ENCODE results near the gene IST1.
"Not testable (repeated sequence)": the region's sequence is repeated elsewhere in the genome, so short reads cannot be mapped to it uniquely, and the experiment has no call there.

The IST1 gene

DNA sequence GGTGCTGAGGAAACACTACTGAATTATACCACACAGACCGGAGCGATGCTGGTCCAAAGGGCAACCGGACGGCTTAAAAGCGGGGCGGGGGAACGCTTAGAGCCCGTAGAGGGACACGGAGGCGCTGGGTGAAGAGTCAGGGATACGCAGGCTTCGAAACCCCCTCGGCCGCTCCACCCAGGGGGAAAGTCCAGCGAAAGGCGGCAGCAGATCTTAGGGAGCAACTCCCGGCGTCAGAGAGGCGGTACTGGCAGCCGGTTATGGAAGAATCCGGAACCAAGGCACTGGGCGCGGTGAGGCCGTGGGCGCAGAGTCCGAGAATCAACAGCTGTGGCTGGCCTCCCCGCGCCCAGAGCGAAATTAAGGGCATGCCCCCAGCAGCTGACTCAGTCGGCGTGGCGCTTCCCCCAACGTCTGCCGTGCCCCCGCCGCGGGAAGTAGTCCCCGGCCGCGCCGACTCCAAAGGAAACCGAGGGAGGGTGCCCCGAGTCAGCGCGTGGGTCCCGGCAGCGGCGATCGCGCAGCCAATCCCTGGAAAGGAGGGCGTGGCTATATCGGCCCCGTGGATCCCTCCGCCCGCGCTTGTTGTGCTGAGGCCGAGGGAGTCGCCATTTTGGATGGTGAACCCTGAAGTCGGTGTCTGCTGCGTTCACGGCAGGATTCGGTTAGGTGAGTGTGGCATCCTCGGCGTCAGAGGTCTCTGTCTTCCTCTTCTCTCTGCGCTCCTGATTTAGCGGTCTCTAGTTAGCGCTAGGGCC is at the start of gene IST1:
TSS of gene IST1 (plus strand) at position 611 of the 758 bp plus-strand sequence. CDS start 20,110 bp downstream, outside the sequence.
- DNase-seq (ENCODE audit: low spot score) = peak; percentile 97

- peak; percentile 90 for DNase-seq (ENCODE audit: low spot score)
Observed at GRCh38 chr16:71845639-71846430, 49.5 kb upstream of the IST1 start, which contains the start of gene ATXN1L. Gene ATXN1L, plus strand, starts transcription at chr16:71845976. Its CDS starts 3,765 bp downstream, at chr16:71849741.

DNA sequence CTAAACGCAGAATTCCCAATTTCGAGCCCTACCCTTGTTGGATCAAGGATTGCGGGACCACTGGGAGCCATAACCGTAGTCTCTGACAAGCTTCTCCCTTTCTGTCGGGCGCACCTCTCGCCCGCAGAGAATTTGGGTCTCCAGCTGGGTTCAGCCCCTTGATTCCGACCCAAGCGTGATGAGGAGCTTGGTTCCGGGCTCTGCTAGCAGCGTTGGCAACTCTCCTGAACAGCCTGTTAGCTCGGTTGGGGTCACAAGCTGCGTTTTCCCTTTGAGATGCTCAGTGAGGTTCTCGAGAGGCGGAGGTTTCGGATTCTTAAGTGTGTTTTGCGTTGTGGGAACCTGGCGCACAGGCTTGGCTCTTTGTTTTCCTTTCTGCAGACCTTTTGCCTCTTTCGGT is 48.9 kb upstream of the IST1 start:
- DNase-seq (ENCODE audit: low spot score) = no peak

DNA sequence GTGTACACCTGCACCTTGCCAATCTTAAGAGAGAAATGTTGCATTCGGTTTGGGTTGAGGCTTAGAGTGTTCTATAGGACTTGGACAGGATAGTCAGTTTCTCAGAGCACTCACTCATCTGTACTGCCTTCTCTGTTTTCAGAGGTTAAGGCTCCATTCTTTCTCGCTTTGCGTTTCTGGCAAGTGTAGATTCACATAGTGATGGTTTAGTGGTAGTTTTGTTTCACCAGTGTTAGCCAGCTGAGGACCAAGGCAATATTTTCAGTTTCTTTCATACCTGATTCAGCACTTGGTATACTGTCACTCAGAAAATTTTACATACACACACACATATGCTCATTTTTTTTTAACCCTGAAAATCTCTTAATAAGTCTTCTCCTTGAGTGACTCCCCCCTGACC is 48.2 kb upstream of the IST1 start:
- no peak for DNase-seq (ENCODE audit: low spot score)

- DNase-seq (ENCODE audit: low spot score) = no peak
Observed at GRCh38 chr16:71848622-71849021, 46.7 kb upstream of the IST1 start.

GRCh38 chr16:71851746-71852145 is 43.6 kb upstream of the IST1 start:
- no peak for DNase-seq (ENCODE audit: low spot score)

GRCh38 chr16:71852158-71852557 is 43.2 kb upstream of the IST1 start:
- no peak for DNase-seq (ENCODE audit: low spot score)

DNA sequence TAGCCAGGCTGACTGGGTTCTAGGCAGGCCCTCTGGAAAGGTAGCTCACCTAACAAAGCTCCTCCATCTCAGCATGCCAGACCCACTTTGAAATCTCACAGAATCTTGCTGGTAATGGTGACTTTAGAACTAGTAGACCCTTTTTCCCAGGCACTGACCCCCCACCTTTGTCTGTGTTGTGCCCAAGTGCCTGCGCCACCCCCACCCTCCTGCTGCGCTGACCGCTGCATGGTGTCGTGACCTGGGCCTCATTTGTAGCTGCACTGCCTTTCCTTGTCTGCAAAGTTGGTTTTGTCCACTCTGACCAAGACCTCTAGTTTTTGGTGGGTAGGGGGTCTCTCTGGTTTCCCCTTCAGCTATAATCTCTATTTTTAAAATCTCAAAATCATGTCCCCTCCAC is 42.8 kb upstream of the IST1 start:
- DNase-seq (ENCODE audit: low spot score) = no peak

- DNase-seq (ENCODE audit: low spot score) = no peak
Observed at GRCh38 chr16:71853413-71853812, 41.9 kb upstream of the IST1 start.

DNA sequence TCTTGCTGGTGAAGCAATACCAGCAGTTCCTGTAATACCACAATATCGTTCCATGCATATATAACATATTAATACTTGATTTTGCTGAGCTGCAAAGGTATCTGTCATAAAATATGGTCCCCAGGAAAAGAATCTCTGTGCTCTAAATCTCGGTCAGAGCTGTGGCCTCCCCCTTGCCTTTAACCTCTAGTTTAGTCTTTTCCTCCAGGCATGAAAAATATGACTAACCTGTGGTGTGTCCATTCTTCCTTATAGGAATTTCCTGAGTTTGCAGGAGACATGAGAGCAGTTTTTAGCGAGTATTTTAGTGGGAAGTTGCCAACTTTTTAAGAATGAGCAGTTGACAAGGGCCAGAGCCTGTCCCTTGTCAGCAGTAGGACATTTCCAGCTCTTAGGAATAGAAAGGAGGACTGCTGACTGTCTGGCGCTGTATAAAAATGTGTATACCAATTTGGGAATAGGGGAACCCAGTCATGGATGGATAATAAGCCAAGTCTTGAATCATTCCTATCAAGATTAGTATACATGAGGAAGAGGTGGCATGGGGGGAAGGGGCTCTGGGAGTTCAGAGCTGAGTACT is 40.9 kb upstream of the IST1 start:
- DNase-seq (ENCODE audit: low spot score) = no peak

DNA sequence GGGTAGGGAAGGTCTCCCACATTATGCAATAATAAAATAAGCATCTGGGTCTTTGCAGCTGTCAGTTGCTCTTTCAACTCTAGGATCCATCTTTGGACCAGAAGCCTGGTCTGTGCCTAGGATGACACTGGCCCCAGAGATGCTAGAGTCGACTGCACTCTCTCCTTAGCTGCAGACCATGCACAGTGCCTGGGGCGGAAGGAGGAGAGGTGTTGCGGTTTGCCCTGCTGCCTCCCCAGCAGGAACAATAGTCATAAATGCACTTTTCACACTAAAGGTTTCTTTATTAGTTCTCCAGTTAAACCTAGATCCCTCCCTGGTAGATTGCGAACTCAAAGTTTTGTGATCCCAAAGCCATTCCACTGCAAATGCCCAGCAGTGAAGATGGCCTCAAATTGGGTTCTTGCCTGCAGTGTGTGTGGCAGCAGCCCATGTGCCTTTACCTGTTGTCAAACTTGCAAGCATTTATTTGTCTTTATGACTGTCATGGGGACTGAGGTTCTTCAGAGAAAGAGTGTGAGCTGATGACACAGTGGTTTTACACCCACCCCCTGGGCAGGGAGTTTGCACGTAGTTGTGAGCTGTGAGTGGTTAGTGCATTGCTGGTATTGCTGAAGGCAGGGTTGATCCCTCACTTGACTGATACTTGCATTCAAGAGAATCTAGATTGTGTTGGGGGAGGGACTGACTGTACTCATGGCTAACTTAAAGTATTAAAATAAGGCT is 39.2 kb upstream of the IST1 start:
- no peak for DNase-seq (ENCODE audit: low spot score)

- no peak for DNase-seq (ENCODE audit: low spot score)
Observed at GRCh38 chr16:71859762-71860521, 35.4 kb upstream of the IST1 start.

DNA sequence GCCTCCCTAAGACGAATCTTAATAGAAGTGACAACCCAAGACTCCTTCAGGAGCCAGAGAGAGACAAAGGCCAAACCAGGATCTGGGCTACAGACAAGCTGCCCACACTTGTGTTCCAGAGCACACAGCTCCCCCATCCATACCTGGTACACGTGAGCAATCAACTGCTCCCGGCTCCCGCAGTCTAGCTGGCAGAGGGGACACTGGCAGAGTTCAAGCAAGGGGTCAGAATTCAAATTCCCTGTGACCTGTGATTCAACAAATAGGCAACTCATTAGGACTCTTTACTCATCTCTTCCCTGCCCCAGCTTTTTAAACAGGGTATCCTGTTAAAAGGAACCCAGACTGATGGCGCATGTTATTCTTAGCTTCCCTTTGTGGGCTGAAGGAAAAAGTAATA is 31.3 kb upstream of the IST1 start:
- DNase-seq (ENCODE audit: low spot score) = no peak

- DNase-seq (ENCODE audit: low spot score) = no peak
Observed at GRCh38 chr16:71865173-71865863, 30.0 kb upstream of the IST1 start.

GRCh38 chr16:71867175-71867574 is 28.2 kb upstream of the IST1 start:
- not testable (repeated sequence) for DNase-seq (ENCODE audit: low spot score)

DNA sequence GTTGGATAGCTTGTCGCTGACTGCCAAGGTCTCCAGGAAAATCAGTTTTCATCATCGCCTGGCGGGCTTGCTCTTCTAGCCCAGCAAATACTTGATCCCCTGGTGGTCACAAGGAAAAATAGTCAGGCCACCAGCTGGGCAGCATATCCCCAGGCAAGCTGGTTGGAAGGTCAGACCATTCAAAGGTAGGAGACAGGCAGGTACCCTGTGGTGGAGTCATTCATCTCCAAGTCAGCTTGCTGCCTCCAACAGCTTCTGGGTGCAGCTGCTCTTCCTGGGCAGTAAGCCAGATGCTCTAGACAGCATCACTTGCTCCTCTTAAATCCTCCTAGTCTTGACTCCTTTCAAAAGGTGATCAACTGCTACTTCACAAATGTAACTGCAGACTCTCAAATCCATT is 27.4 kb upstream of the IST1 start:
- DNase-seq (ENCODE audit: low spot score) = no peak

DNA sequence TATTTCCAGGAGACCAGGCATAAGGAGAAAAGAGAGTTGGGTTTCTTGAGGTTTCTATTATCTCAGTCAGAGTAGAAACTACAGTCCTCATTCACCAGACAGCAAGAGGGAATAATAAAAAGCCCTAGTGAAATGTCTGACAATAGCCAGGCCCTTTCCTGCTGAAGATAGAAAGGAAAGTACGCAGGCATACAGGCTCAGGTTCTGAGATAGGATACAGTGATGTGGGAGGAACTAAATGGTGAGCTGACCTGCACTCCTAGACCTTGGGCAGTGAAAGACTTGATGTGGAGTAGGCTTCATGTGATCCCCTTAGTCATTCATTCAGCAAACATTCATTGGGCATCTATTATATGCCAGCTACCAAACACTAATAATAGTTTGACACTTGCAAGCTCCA is 26.2 kb upstream of the IST1 start:
- DNase-seq (ENCODE audit: low spot score) = no peak

DNA sequence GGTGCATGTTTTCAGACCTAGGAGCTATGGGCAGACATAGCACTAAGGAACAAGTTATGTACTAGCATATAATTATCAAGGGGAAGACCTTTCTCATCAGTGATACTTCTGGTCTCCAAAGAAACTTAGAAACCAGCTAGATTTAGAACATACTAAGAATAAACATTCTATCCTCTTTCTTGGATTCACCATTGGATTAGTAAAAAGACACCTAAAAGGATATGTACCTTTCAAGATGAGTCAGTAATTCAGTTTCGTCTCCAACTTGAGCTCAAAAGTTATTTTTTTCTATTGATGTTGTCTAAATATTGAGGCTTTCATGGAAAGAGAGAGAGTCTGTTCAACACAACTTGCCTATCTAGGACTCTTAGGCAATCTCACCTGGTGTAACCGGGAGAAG is 24.5 kb upstream of the IST1 start:
- DNase-seq (ENCODE audit: low spot score) = no peak

- DNase-seq (ENCODE audit: low spot score) = no peak
Observed at GRCh38 chr16:71873199-71873598, 22.1 kb upstream of the IST1 start.

GRCh38 chr16:71878911-71879310 is 16.4 kb upstream of the IST1 start:
- DNase-seq (ENCODE audit: low spot score) = no peak

GRCh38 chr16:71880176-71880575 is 15.2 kb upstream of the IST1 start:
- DNase-seq (ENCODE audit: low spot score) = no peak

Measured in putamen (tissue), 1 donor.